ENCODE results near the gene DHX16. TPM values are rescaled to one million over a fixed set of nuclear protein-coding genes. Genes with fewer than 3 reads are reported as not detected.

DHX16 gene
- total RNA-seq, 1 experiment from 2014 or later: 44.5 TPM

DNA sequence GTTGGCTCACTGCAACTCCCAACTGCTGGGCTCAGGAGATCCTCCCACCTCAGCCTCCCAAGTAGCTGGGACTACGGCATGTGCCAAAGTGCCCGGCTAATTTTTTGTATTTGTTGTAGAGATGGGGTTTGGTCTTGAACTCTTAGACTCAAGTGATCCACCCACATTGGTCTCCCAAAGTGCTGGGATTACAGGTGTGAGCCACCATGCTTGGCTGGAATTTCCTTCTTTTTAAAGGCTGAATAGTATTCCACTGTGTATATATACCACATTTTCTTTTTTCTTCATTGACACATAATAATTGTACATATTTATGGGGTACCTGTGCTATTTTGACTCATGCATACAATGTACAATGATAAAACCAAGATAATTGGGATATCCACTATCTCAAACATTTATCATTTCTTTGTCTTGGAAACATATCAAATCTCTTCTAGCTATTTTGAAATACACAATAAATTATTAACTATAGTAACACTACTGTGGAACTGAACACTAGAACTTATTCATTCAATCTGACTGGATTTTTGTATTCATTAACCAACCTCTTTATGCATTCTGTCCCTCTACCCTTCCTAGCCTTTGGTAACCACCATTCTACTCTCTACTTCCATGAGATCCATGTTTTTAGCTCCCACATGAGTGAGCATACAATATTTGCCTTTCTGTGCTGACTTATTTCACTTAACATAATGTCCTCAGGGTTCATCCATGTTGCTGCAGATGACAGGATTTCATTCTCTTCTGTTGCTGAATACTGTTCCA lies 36.5 kb upstream of the DHX16 start:
- intact Hi-C loops (cut with micrococcal nuclease; ENCODE audit: unreplicated experiment): no loop called here
- Histone ChIP-seq H3K27ac (ENCODE audit: low read length) (no peak overlapping the region), H3K4me1 (ENCODE audit: control insufficient read depth, insufficient read depth, low read length) (peaks cover 11% of the 10 kb centered on the region), H3K27me3 (ENCODE audit: control insufficient read depth, insufficient read depth, low read length) (no peaks in the 10 kb centered on the region), H3K9me3 (ENCODE audit: control insufficient read depth, insufficient read depth, low read depth, low read length) (no peaks in the 10 kb centered on the region), H3K4me3 (ENCODE audit: low read depth in 2 of 2, low read length in 2 of 2) (no peak overlapping the region), H3K36me3 (ENCODE audit: control insufficient read depth, insufficient read depth, low read length) (no peaks in the 10 kb centered on the region)
- ATAC-seq (no peak), DNase-seq (ENCODE audit: low read depth, low spot score) (no peak)
- no peak for TF ChIP-seq TCF7L2 (IDR thresholded peaks at IDR 0.05; ENCODE audit: low read depth, low read length)
- TF ChIP-seq, protein P1, sequence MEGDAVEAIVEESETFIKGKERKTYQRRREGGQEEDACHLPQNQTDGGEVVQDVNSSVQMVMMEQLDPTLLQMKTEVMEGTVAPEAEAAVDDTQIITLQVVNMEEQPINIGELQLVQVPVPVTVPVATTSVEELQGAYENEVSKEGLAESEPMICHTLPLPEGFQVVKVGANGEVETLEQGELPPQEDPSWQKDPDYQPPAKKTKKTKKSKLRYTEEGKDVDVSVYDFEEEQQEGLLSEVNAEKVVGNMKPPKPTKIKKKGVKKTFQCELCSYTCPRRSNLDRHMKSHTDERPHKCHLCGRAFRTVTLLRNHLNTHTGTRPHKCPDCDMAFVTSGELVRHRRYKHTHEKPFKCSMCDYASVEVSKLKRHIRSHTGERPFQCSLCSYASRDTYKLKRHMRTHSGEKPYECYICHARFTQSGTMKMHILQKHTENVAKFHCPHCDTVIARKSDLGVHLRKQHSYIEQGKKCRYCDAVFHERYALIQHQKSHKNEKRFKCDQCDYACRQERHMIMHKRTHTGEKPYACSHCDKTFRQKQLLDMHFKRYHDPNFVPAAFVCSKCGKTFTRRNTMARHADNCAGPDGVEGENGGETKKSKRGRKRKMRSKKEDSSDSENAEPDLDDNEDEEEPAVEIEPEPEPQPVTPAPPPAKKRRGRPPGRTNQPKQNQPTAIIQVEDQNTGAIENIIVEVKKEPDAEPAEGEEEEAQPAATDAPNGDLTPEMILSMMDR (IDR thresholded peaks at IDR 0.05): no peak
- no peak for TF ChIP-seq SIN3A (IDR thresholded peaks at IDR 0.05; ENCODE audit: borderline replicate concordance, insufficient read depth, low read depth, low read length)
- TF ChIP-seq, protein P2, sequence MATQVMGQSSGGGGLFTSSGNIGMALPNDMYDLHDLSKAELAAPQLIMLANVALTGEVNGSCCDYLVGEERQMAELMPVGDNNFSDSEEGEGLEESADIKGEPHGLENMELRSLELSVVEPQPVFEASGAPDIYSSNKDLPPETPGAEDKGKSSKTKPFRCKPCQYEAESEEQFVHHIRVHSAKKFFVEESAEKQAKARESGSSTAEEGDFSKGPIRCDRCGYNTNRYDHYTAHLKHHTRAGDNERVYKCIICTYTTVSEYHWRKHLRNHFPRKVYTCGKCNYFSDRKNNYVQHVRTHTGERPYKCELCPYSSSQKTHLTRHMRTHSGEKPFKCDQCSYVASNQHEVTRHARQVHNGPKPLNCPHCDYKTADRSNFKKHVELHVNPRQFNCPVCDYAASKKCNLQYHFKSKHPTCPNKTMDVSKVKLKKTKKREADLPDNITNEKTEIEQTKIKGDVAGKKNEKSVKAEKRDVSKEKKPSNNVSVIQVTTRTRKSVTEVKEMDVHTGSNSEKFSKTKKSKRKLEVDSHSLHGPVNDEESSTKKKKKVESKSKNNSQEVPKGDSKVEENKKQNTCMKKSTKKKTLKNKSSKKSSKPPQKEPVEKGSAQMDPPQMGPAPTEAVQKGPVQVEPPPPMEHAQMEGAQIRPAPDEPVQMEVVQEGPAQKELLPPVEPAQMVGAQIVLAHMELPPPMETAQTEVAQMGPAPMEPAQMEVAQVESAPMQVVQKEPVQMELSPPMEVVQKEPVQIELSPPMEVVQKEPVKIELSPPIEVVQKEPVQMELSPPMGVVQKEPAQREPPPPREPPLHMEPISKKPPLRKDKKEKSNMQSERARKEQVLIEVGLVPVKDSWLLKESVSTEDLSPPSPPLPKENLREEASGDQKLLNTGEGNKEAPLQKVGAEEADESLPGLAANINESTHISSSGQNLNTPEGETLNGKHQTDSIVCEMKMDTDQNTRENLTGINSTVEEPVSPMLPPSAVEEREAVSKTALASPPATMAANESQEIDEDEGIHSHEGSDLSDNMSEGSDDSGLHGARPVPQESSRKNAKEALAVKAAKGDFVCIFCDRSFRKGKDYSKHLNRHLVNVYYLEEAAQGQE (IDR thresholded peaks at IDR 0.05; ENCODE audit: insufficient read depth in 1 of 2, low read depth in 2 of 2, low read length in 1 of 2): no peak
- TF ChIP-seq POLR2AphosphoS5 (IDR thresholded peaks at IDR 0.05; ENCODE audit: low read depth, low read length): no peak
- CTCF ChIA-PET: no interaction called here
- in situ Hi-C loops (cut with HindIII; ENCODE audit: low pct_unique_long_range_greater_than_20kb, low sequenced_read_pairs): no loop called here
- no TSS peak for BruUV-seq (replicated peaks)
- POLR2A ChIA-PET: interaction anchor here (0.7 kb wide), 1 partner anchor 108 kb away, joined by 3 read pairs; no protein-coding TSS in a partner anchor

DNA sequence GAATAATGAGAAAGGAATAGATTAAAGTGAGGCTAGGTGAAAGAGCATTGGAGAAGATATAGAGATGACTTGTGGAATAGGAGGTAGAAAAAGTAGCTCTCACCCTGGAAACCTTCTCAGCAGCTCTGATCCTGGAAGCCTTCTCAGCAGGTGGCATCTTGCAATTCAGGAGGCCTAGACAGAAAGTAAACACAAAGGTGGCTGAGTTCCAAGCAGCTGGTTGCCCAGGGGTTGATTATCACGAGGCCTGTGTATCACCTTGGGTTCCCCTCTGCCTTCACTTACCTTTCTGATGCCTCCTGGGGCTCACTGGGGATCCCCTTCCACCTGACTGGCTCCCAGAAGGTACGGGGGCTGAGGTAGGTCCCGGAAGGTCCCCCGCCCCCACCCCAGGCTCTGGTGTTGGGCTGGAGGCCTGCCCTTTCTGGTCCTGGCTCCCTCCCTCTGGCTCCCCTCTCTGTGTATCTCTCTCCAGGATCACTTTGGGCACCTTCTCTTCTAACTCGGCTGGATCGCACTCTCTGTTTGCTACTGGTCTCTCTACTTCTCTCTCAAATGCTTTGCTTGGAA lies 34.6 kb upstream of the DHX16 start:
- no peaks in the 10 kb centered on the region for H3K9me3 ChIP-seq (ENCODE audit: control insufficient read depth, insufficient read depth, low read depth, low read length)
- ChIA-PET POLR2A (interaction anchor here (0.7 to 1.3 kb wide), 2 partner anchors 10 to 838 kb away, joined by 3 to 5 read pairs; partner anchors contain the start of gene MDC1), CTCF (no interaction called here)
- intact Hi-C loops (cut with micrococcal nuclease; ENCODE audit: unreplicated experiment) (no loop called here), in situ Hi-C loops (cut with HindIII; ENCODE audit: low pct_unique_long_range_greater_than_20kb, low sequenced_read_pairs) (no loop called here)
- no peak overlapping the region for H3K4me3 ChIP-seq (ENCODE audit: low read depth in 2 of 2, low read length in 2 of 2)
- H3K27me3 ChIP-seq (ENCODE audit: control insufficient read depth, insufficient read depth, low read length): no peaks in the 10 kb centered on the region
- no peaks in the 10 kb centered on the region for H3K36me3 ChIP-seq (ENCODE audit: control insufficient read depth, insufficient read depth, low read length)
- H3K27ac ChIP-seq (ENCODE audit: low read length): peak overlapping the region; percentile 44; the same call in 1 of the 2 replicates
- ATAC-seq: peak; percentile 44
- BruUV-seq (replicated peaks): TSS peak; percentile 48
- TF ChIP-seq, protein P2 (IDR thresholded peaks at IDR 0.05; ENCODE audit: insufficient read depth in 1 of 2, low read depth in 2 of 2, low read length in 1 of 2): no peak
- TF ChIP-seq POLR2AphosphoS5 (IDR thresholded peaks at IDR 0.05; ENCODE audit: low read depth, low read length): 0 out of 2 replicates have a peak, but pooled peaks have one; percentile 31
- TF ChIP-seq, protein P1 (IDR thresholded peaks at IDR 0.05): no peak
- no peak for TF ChIP-seq SIN3A (IDR thresholded peaks at IDR 0.05; ENCODE audit: borderline replicate concordance, insufficient read depth, low read depth, low read length)
- no peak for TF ChIP-seq TCF7L2 (IDR thresholded peaks at IDR 0.05; ENCODE audit: low read depth, low read length)
- DNase-seq (ENCODE audit: low read depth, low spot score): no peak
- H3K4me1 ChIP-seq (ENCODE audit: control insufficient read depth, insufficient read depth, low read length): peaks cover 11% of the 10 kb centered on the region
